Gastrocnemius medialis (tissue), 4 donors: Measurements from ENCODE around the gene KCNJ10. TPM values are rescaled to one million over a fixed set of nuclear protein-coding genes. Genes with fewer than 3 reads are reported as not detected.

Experiments used
- ATAC-seq, 2 donors: fragments of 150-250 bp; one replicate each; pipeline ENCODE4 v1.9.1; 2016
- DNase-seq, 2 donors: peaks; one replicate each; pipeline ENCODE4 v3.0.0-alpha.2; 2019
- H3K27ac ChIP-seq, 4 donors: fragments of 200-600 bp; sonication (generic); 1 replicate in 1 of 4; 2 replicates in 3 of 4; pipeline ENCODE4 v1.5.1; 2016 to 2018; ENCODE audit warnings: mild to moderate bottlenecking in 2 of 4, moderate library complexity in 1 of 4
- H3K27me3 ChIP-seq, 3 donors: fragments of 200-600 bp; sonication (generic) in 2 of 3; 1 replicate in 1 of 3; 2 replicates in 2 of 3; pipeline versions ENCODE4 v1.5.1 to v1.6.0; 2016 to 2019; ENCODE audit warnings: mild to moderate bottlenecking in 1 of 3, moderate library complexity in 1 of 3
- H3K36me3 ChIP-seq, 2 donors: fragments of 200-600 bp; sonication (generic) in 1 of 2; one replicate each; pipeline ENCODE4 v1.5.1; 2017 to 2018
- H3K4me1 ChIP-seq, 2 donors: fragments of 200-600 bp; sonication (generic) in 1 of 2; one replicate each; pipeline ENCODE4 v1.5.1; 2016 to 2017; ENCODE audit warnings: mild to moderate bottlenecking in 2 of 2
- H3K4me3 ChIP-seq, 4 donors: fragments of 200-600 bp; sonication (generic) in 3 of 4; 1 replicate in 1 of 4; 2 replicates in 3 of 4; pipeline ENCODE4 v1.5.1; 2016 to 2019; ENCODE audit warnings: mild to moderate bottlenecking in 2 of 4
- H3K9me3 ChIP-seq, 3 donors: fragments of 200-600 bp; sonication (generic) in 2 of 3; 1 replicate in 1 of 3; 2 replicates in 2 of 3; pipeline ENCODE4 v1.5.1; 2016 to 2019
- CTCF ChIP-seq, 5 experiments: fragments of 450-650 bp in 3 of 5; fragments of 200-600 bp in 2 of 5; sonication (generic) in 2 of 5; IDR thresholded peaks in 4 of 5; conservative IDR thresholded peaks in 1 of 5; 1 replicate in 4 of 5; 2 replicates in 1 of 5; pipeline ENCODE4 v1.5.1; 2016 to 2019; ENCODE audit warnings: antibody characterized with exemption in 5 of 5, mild to moderate bottlenecking in 3 of 5, moderate library complexity in 3 of 5
- POLR2A ChIP-seq, 2 donors: fragments of 450-650 bp; IDR thresholded peaks; one replicate each; pipeline ENCODE4 v1.6.1; 2017; ENCODE audit warnings: antibody characterized with exemption in 2 of 2, mild to moderate bottlenecking in 2 of 2, moderate library complexity in 2 of 2
- in situ Hi-C, 4 donors: fragments of 200-750 bp; cut with MboI; loops; one replicate each; pipeline versions ENCODE4 v1.15.0 to v1.8.0; 2017; ENCODE audit warnings: low sequenced_read_pairs in 4 of 4
- intact Hi-C: fragments of 100-400 bp; cut with DNase I; formaldehyde crosslinking; loops from one replicate; pipeline ENCODE4 v1.15.1; 2023; ENCODE audit warnings: low total_unique reads
- total RNA-seq, 4 donors: library from RNA; depleted of rRNA; stranded (reverse); fragments of >200 nt; gene quantifications; one replicate each; pipeline versions ENCODE4 v1.1.0 to v1.2.3, GENCODE V29; 2016

Gene KCNJ10
- total RNA-seq, 4 donors from 2014 or later = not detected

- in situ Hi-C loops (loop anchor here in 3 of 4 donors (10.0 to 25.0 kb wide), 3 partner anchors 48 to 280 kb away; partner anchors contain the start of genes NHLH1 (in 2 of the 3), PEX19 (in 1 of the 3) and PIGM (in 1 of the 3)), intact Hi-C loops (loop anchor here (10.0 kb wide), 1 partner anchor 292 kb away; no protein-coding TSS in a partner anchor)
- no peak for ATAC-seq
- no peaks in the 10 kb centered on the region for H3K36me3 ChIP-seq
- peaks cover 0 to 19% of the 10 kb centered on the region in 2 donors for H3K4me1 ChIP-seq
- H3K27ac ChIP-seq = no peak overlapping the region
- H3K27me3 ChIP-seq = peaks cover 0 to 12% (median 3%) of the 10 kb centered on the region in 3 donors
- no peak for DNase-seq
- TF ChIP-seq CTCF (IDR thresholded peaks at IDR 0.05 in 4 of 5, conservative IDR thresholded peaks at IDR 0.05 in 1 of 5) = no peak
- TF ChIP-seq POLR2A (IDR thresholded peaks at IDR 0.05) = no peak
- no peaks in the 10 kb centered on the region for H3K9me3 ChIP-seq
- H3K4me3 ChIP-seq = no peak overlapping the region
These were observed 12.5 kb upstream of the KCNJ10 start for GRCh38 chr1:160082487-160082886.

- H3K36me3 ChIP-seq = no peaks in the 10 kb centered on the region
- ATAC-seq (no peak), DNase-seq (no peak)
- peaks cover 0 to 19% of the 10 kb centered on the region in 2 donors for H3K4me1 ChIP-seq
- peaks cover 0 to 12% (median 3%) of the 10 kb centered on the region in 3 donors for H3K27me3 ChIP-seq
- TF ChIP-seq POLR2A (IDR thresholded peaks at IDR 0.05) (no peak), CTCF (IDR thresholded peaks at IDR 0.05 in 4 of 5, conservative IDR thresholded peaks at IDR 0.05 in 1 of 5) (no peak)
- in situ Hi-C loops = loop anchor here in 3 of 4 donors (10.0 to 25.0 kb wide), 3 partner anchors 47 to 281 kb away; partner anchors contain the start of genes NHLH1 (in 2 of the 3), PEX19 (in 1 of the 3) and PIGM (in 1 of the 3)
- H3K4me3 ChIP-seq = no peak within 1 kb of the TSS
- H3K27ac ChIP-seq = no peak within 1 kb of the TSS
- H3K9me3 ChIP-seq = no peaks in the 10 kb centered on the region
- intact Hi-C loops = loop anchor here (10.0 kb wide), 1 partner anchor 293 kb away; no protein-coding TSS in a partner anchor
These were observed 11.4 kb upstream of the KCNJ10 start, which contains the start of gene KCNJ9 for GRCh38 chr1:160081261-160081936. TSS of gene KCNJ9 (plus strand) at chr1:160081538. CDS start at chr1:160084031, 2,493 bp downstream.

- TF ChIP-seq CTCF (IDR thresholded peaks at IDR 0.05 in 4 of 5, conservative IDR thresholded peaks at IDR 0.05 in 1 of 5) = no peak
- TF ChIP-seq POLR2A (IDR thresholded peaks at IDR 0.05) = no peak
- Histone ChIP-seq H3K4me3 (no peak overlapping the region), H3K27me3 (peaks cover 0 to 12% (median 3%) of the 10 kb centered on the region in 3 donors), H3K27ac (no peak overlapping the region), H3K36me3 (no peaks in the 10 kb centered on the region), H3K9me3 (no peaks in the 10 kb centered on the region), H3K4me1 (peaks cover 0 to 13% of the 10 kb centered on the region in 2 donors)
- in situ Hi-C loops = loop anchor here in 3 of 4 donors (10.0 to 25.0 kb wide), 3 partner anchors 46 to 282 kb away; partner anchors contain the start of genes NHLH1 (in 2 of the 3), PEX19 (in 1 of the 3) and PIGM (in 1 of the 3)
- intact Hi-C loops = loop anchor here (10.0 kb wide), 1 partner anchor 294 kb away; no protein-coding TSS in a partner anchor
- ATAC-seq = no peak
- DNase-seq = no peak
These were observed 10.6 kb upstream of the KCNJ10 start for GRCh38 chr1:160080381-160081100.

GRCh38 chr1:160079448-160079847 lies 9.5 kb upstream of the KCNJ10 start:
- Histone ChIP-seq H3K4me3 (no peak overlapping the region), H3K4me1 (peaks cover 0 to 13% of the 10 kb centered on the region in 2 donors), H3K27me3 (peaks cover 0 to 16% (median 3%) of the 10 kb centered on the region in 3 donors), H3K27ac (no peak overlapping the region), H3K36me3 (no peaks in the 10 kb centered on the region), H3K9me3 (no peaks in the 10 kb centered on the region)
- DNase-seq (no peak), ATAC-seq (no peak)
- in situ Hi-C loops (loop anchor here in 2 of 4 donors (25.0 kb wide), 2 partner anchors 208 to 283 kb away; partner anchors contain the start of genes NHLH1 (in 2 of the 2) and PEX19 (in 1 of the 2)), intact Hi-C loops (loop anchor here (2.0 kb wide), 1 partner anchor 33 kb away; no protein-coding TSS in a partner anchor)
- TF ChIP-seq POLR2A (IDR thresholded peaks at IDR 0.05) (no peak), CTCF (IDR thresholded peaks at IDR 0.05 in 4 of 5, conservative IDR thresholded peaks at IDR 0.05 in 1 of 5) (no peak)
